Measurements from ENCODE around the gene ALKBH5.

GRCh38 chr17:18240449-18240848 is 56.8 kb downstream of the ALKBH5 start:
- TF ChIP-seq, protein P1, sequence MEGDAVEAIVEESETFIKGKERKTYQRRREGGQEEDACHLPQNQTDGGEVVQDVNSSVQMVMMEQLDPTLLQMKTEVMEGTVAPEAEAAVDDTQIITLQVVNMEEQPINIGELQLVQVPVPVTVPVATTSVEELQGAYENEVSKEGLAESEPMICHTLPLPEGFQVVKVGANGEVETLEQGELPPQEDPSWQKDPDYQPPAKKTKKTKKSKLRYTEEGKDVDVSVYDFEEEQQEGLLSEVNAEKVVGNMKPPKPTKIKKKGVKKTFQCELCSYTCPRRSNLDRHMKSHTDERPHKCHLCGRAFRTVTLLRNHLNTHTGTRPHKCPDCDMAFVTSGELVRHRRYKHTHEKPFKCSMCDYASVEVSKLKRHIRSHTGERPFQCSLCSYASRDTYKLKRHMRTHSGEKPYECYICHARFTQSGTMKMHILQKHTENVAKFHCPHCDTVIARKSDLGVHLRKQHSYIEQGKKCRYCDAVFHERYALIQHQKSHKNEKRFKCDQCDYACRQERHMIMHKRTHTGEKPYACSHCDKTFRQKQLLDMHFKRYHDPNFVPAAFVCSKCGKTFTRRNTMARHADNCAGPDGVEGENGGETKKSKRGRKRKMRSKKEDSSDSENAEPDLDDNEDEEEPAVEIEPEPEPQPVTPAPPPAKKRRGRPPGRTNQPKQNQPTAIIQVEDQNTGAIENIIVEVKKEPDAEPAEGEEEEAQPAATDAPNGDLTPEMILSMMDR (IDR thresholded peaks at IDR 0.05) = no peak
- no peak for TF ChIP-seq POLR2A (IDR thresholded peaks at IDR 0.05)
